ENCODE results near the gene CRAMP1.

DNA sequence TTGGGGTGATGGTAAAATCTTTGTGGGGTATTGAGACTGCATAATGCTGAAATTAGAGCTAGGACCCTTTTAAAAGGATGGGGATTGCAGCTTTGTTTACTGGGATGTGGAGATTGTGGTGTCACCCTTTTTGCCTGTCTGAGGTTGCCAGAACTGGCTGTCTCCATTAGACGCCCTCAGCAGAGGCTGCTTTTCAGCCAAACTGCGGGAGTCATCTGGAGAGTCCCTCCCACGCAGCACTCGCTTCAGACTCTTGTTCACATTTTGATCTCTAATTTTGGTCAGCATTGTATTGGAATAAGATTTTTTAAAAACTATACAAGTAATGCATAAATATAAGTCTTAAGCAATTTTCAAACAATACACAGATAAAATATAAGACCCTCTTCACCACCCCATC, 38.0 kb downstream of the CRAMP1 start:
- TF ChIP-seq, protein P1, sequence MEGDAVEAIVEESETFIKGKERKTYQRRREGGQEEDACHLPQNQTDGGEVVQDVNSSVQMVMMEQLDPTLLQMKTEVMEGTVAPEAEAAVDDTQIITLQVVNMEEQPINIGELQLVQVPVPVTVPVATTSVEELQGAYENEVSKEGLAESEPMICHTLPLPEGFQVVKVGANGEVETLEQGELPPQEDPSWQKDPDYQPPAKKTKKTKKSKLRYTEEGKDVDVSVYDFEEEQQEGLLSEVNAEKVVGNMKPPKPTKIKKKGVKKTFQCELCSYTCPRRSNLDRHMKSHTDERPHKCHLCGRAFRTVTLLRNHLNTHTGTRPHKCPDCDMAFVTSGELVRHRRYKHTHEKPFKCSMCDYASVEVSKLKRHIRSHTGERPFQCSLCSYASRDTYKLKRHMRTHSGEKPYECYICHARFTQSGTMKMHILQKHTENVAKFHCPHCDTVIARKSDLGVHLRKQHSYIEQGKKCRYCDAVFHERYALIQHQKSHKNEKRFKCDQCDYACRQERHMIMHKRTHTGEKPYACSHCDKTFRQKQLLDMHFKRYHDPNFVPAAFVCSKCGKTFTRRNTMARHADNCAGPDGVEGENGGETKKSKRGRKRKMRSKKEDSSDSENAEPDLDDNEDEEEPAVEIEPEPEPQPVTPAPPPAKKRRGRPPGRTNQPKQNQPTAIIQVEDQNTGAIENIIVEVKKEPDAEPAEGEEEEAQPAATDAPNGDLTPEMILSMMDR (IDR thresholded peaks at IDR 0.05): no peak
- no peak for TF ChIP-seq POLR2A (IDR thresholded peaks at IDR 0.05)
